DOHH2 (cell line): ENCODE data around the gene SPAG6.

Experiments used
- CTCF ChIP-seq: fragments of 200-600 bp; sonication (generic); IDR thresholded peaks from one replicate; pipeline ENCODE4 v1.5.1; 2014; ENCODE audit warnings: antibody characterized with exemption, mild to moderate bottlenecking, low read depth, low read length; ENCODE audit not compliant: poor library complexity, severe bottlenecking
- EZH2phosphoT487 ChIP-seq: fragments of 200-600 bp; sonication (generic); IDR thresholded peaks from 2 replicates; pipeline ENCODE4 v1.6.1; 2017; ENCODE audit warnings: borderline replicate concordance, mild to moderate bottlenecking, antibody characterized with exemption, low read length, moderate library complexity, mixed read lengths

- TF ChIP-seq CTCF (no peak), EZH2phosphoT487 (no peak)
These were observed at the start of gene SPAG6 for GRCh38 chr10:22345301-22346095.
